RWPE2 (cell line): ENCODE data around the gene TENM4.

Experiments
- ATAC-seq: fragments of 200-7000 bp; cut with Tn5 transposase; 3 replicates; pipeline ENCODE4 v1.9.1; 2021; ENCODE audit warnings: low read depth
- DNase-seq: peaks from one replicate; pipeline ENCODE4 v3.0.0-alpha.2; 2020; ENCODE audit warnings: low spot score
- H3K27ac ChIP-seq: fragments of 450-650 bp; 2 replicates; pipeline ENCODE4 v1.5.1; 2017; ENCODE audit warnings: mild to moderate bottlenecking; ENCODE audit not compliant: poor library complexity, severe bottlenecking
- H3K27me3 ChIP-seq: fragments of 250-450 bp; sonication (Bioruptor Pico); 2 replicates; pipeline ENCODE4 v1.5.1; 2021; ENCODE audit warnings: mild to moderate bottlenecking, moderate library complexity; ENCODE audit not compliant: insufficient read depth, poor library complexity, severe bottlenecking
- H3K36me3 ChIP-seq: fragments of 250-450 bp; sonication (Bioruptor Pico); 2 replicates; pipeline ENCODE4 v1.5.1; 2020; ENCODE audit warnings: low read depth, mild to moderate bottlenecking, moderate library complexity
- H3K4me1 ChIP-seq: fragments of 250-450 bp; sonication (Bioruptor Pico); 2 replicates; pipeline ENCODE4 v1.5.1; 2021; ENCODE audit warnings: mild to moderate bottlenecking, moderate library complexity; ENCODE audit not compliant: insufficient read depth, poor library complexity, severe bottlenecking
- H3K4me3 ChIP-seq: fragments of 250-450 bp; sonication (Bioruptor Pico); 2 replicates; pipeline ENCODE4 v1.5.1; 2021; ENCODE audit warnings: mild to moderate bottlenecking, moderate library complexity; ENCODE audit not compliant: severe bottlenecking
- H3K9me3 ChIP-seq: fragments of 250-450 bp; sonication (Bioruptor Pico); 2 replicates; pipeline ENCODE4 v1.5.1; 2021; ENCODE audit warnings: mild to moderate bottlenecking, moderate library complexity; ENCODE audit not compliant: severe bottlenecking
- CTCF ChIP-seq: fragments of 450-650 bp; IDR thresholded peaks from one replicate; pipeline ENCODE4 v1.5.1; 2017; ENCODE audit warnings: mild to moderate bottlenecking, moderate library complexity; ENCODE audit not compliant: poor library complexity, severe bottlenecking

TENM4 gene

GRCh38 chr11:79437278-79437980, 3.4 kb downstream of the TENM4 start:
- Histone ChIP-seq H3K36me3 (no peaks in the 10 kb centered on the region), H3K27me3 (no peaks in the 10 kb centered on the region), H3K4me3 (peak overlapping the region; percentile 74), H3K27ac (peak overlapping the region; percentile 91), H3K9me3 (peaks cover under 1% of the 10 kb centered on the region), H3K4me1 (peaks cover 2% of the 10 kb centered on the region)
- DNase-seq (peak; percentile 74), ATAC-seq (peak; percentile 53)
- TF ChIP-seq CTCF = no peak

- Histone ChIP-seq H3K36me3 (no peaks in the 10 kb centered on the region), H3K9me3 (no peaks in the 10 kb centered on the region), H3K4me1 (peaks cover 7% of the 10 kb centered on the region), H3K4me3 (peak overlapping the region; percentile 74), H3K27me3 (no peaks in the 10 kb centered on the region), H3K27ac (peak overlapping the region; percentile 91)
- no peak for TF ChIP-seq CTCF
- ATAC-seq = no peak
- no peak for DNase-seq
Measured at GRCh38 chr11:79436919-79437277, 3.9 kb downstream of the TENM4 start.

GRCh38 chr11:79434283-79434682, 6.5 kb downstream of the TENM4 start:
- Histone ChIP-seq H3K9me3 (no peaks in the 10 kb centered on the region), H3K27me3 (no peaks in the 10 kb centered on the region), H3K4me3 (no peak overlapping the region), H3K27ac (no peak overlapping the region), H3K4me1 (peaks cover 22% of the 10 kb centered on the region), H3K36me3 (peaks cover 4% of the 10 kb centered on the region; the same call in 1 of the 2 replicates)
- no peak for ATAC-seq
- no peak for TF ChIP-seq CTCF
- no peak for DNase-seq

- Histone ChIP-seq H3K27me3 (no peaks in the 10 kb centered on the region), H3K4me3 (no peak overlapping the region), H3K36me3 (peaks cover 4% of the 10 kb centered on the region; the same call in 1 of the 2 replicates), H3K9me3 (no peaks in the 10 kb centered on the region), H3K4me1 (peaks cover 22% of the 10 kb centered on the region), H3K27ac (peak overlapping the region; percentile 72)
- no peak for TF ChIP-seq CTCF
- ATAC-seq (no peak), DNase-seq (no peak)
Measured at GRCh38 chr11:79432138-79432537, 8.7 kb downstream of the TENM4 start.

GRCh38 chr11:79431535-79431934, 9.3 kb downstream of the TENM4 start:
- Histone ChIP-seq H3K4me1 (peaks cover 22% of the 10 kb centered on the region), H3K27ac (peak overlapping the region; percentile 72), H3K4me3 (no peak overlapping the region), H3K36me3 (peaks cover 4% of the 10 kb centered on the region; the same call in 1 of the 2 replicates), H3K27me3 (no peaks in the 10 kb centered on the region), H3K9me3 (no peaks in the 10 kb centered on the region)
- DNase-seq = no peak
- peak; percentile 27 for TF ChIP-seq CTCF
- peak; percentile 99 for ATAC-seq
